Ectodermal cell (in vitro differentiated cells): ENCODE measurements around the gene ENOSF1.

Source experiments
- H3K27ac ChIP-seq: 2 replicates; pipeline ENCODE4 v1.7.0; 2013; ENCODE audit warnings: mild to moderate bottlenecking, low read depth, low read length; ENCODE audit not compliant: insufficient read depth, poor library complexity, severe bottlenecking
- H3K27me3 ChIP-seq: 2 replicates; pipeline ENCODE4 v1.7.0; 2013; ENCODE audit warnings: mild to moderate bottlenecking, low read length; ENCODE audit not compliant: insufficient read depth, control insufficient read depth, poor library complexity, severe bottlenecking
- H3K36me3 ChIP-seq: one replicate; pipeline ENCODE4 v1.7.0; 2013; ENCODE audit warnings: low read length; ENCODE audit not compliant: control insufficient read depth, insufficient read depth
- H3K4me1 ChIP-seq: one replicate; pipeline ENCODE4 v1.7.0; 2013; ENCODE audit warnings: low read length; ENCODE audit not compliant: control insufficient read depth, insufficient read depth
- H3K4me3 ChIP-seq: 2 replicates; pipeline ENCODE4 v1.7.0; 2013; ENCODE audit warnings: low read depth, low read length, control low read depth; ENCODE audit not compliant: insufficient read depth
- H3K9me3 ChIP-seq: 2 replicates; pipeline ENCODE4 v1.7.0; 2013; ENCODE audit warnings: mild to moderate bottlenecking, low read length, moderate library complexity; ENCODE audit not compliant: control insufficient read depth
- WGBS, 2 experiments: methylation state at CpG; one replicate each; pipeline ENCODE4 v1.1.7; 2013; ENCODE audit warnings: missing lambda C conversion rate in 2 of 2; 5-methylcytosine and 5-hydroxymethylcytosine counted together

Gene ENOSF1

DNA sequence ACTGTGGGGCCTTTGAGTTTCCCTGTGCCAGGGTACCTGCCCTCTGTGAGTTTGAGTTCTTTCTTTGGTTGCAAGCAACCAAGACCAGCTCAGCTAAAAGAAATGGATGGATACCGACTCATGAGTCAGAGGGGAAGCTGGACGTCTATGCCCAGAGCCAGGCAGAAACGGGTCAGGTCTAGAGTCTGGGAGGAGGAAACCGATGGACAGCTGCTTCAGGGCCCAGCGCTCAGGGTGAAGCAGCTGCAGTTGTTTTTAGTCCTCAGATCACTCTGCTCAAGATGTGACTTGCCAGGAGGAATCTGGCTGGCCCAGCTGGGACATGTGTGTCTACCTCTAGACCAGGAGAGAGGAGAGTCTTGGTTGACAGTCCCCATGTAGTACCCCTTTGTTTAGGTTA, 65.1 kb downstream of the ENOSF1 start:
- Histone ChIP-seq H3K4me1 (no peaks in the 10 kb centered on the region), H3K36me3 (no peaks in the 10 kb centered on the region), H3K4me3 (no peak overlapping the region), H3K27me3 (no peaks in the 10 kb centered on the region), H3K9me3 (peaks cover 2% of the 10 kb centered on the region), H3K27ac (no peak overlapping the region)
- 93 to 95% methylated on average over 5 of the region's 5 CpGs for WGBS, 2 experiments

DNA sequence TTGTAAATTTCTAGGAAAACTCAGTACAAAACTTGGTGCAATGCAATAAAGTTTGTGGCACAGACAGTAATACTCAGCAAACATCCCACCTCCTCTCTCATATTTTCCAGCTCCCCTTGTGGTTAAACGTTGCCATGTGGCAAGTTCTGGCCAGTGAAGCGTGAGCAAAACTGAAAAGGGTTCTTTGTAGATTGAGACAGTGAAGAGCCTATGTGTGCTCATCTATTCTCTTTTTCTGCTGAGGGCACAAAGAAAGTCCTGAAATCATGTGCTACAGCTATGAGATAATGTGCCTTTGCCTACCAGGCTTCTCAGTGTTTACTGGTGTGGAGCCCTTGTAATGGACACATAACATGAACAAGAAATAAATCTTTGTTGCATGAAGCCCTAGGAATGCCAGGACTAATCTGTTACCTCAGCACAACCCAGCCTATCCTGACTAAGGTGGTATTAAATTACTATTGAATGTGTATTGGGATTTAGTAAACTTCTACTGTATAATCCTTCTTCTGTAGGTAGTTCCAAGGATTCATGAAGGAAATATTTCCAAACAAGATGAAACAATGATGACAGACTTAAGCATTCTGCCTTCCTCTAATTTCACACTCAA, 67.9 kb downstream of the ENOSF1 start:
- Histone ChIP-seq H3K36me3 (no peaks in the 10 kb centered on the region), H3K9me3 (peaks cover 2% of the 10 kb centered on the region), H3K4me3 (no peak overlapping the region), H3K4me1 (no peaks in the 10 kb centered on the region), H3K27me3 (no peaks in the 10 kb centered on the region), H3K27ac (no peak overlapping the region)
- WGBS, 2 experiments: 61 to 66% methylated on average over 2 of the region's 2 CpGs

DNA sequence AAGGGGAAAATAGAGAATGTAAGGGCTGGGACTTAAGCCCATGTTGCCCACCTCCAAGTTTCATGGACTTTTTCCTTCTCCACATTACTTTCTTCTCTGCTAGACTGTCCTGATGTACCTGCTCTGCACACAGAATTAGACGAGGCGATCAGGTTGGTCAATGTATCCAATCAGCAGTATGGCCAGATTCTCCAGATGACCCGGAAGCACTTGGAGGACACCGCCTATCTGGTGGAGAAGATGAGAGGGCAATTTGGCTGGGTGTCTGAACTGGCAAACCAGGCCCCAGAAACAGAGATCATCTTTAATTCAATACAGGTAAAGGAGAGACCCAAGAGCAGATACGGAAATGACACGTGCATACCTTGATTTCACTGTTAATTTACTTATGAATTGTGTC, 71.2 kb downstream of the ENOSF1 start:
- no peaks in the 10 kb centered on the region for H3K4me1 ChIP-seq
- peaks cover 2% of the 10 kb centered on the region for H3K9me3 ChIP-seq
- WGBS, 2 experiments: 93% methylated on average over 6 of the region's 6 CpGs
- no peak overlapping the region for H3K4me3 ChIP-seq
- H3K27ac ChIP-seq: no peak overlapping the region
- no peaks in the 10 kb centered on the region for H3K36me3 ChIP-seq
- no peaks in the 10 kb centered on the region for H3K27me3 ChIP-seq

GRCh38 chr18:635171-635570, 77.3 kb downstream of the ENOSF1 start:
- H3K27me3 ChIP-seq: no peaks in the 10 kb centered on the region
- WGBS, 2 experiments: 22 to 29% methylated on average over 7 of the region's 8 CpGs

DNA sequence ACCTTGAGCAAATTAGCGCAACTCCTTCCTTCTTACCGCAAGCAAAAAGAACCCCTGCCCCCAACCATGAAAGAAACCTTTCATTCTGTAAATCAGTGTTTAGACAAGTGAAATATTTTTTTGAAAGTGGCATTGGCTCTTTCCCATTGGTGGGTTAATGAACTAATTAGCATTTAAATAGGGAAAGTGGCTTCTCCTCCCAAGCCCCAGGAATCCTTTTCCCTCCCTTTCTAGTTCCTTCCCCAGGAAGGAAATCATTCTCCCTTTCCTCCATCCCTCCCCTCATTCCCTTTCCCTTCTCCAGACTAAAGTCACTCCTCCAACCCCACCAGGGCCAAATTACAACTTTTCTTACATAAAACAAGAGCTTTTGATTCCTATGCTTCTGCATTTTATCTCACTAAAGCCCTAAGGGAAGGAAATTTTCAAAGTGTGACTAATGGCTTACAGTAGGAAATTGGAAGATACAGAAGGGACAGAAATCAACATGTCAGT, 77.8 kb downstream of the ENOSF1 start:
- no peaks in the 10 kb centered on the region for H3K27me3 ChIP-seq
- 40% methylated on average over 1 of the region's 2 CpGs; no CpG with 5 or more reads in 1 of the 2 experiments for WGBS, 2 experiments
- H3K4me1 ChIP-seq: peaks cover 9% of the 10 kb centered on the region

More at GRCh38 chr18:635171-635570, 77.3 kb downstream of the ENOSF1 start:
- no peaks in the 10 kb centered on the region for H3K9me3 ChIP-seq
- no peak overlapping the region for H3K4me3 ChIP-seq
- H3K27ac ChIP-seq: no peak overlapping the region
- peaks cover 9% of the 10 kb centered on the region for H3K4me1 ChIP-seq
- H3K36me3 ChIP-seq: no peaks in the 10 kb centered on the region

DNA sequence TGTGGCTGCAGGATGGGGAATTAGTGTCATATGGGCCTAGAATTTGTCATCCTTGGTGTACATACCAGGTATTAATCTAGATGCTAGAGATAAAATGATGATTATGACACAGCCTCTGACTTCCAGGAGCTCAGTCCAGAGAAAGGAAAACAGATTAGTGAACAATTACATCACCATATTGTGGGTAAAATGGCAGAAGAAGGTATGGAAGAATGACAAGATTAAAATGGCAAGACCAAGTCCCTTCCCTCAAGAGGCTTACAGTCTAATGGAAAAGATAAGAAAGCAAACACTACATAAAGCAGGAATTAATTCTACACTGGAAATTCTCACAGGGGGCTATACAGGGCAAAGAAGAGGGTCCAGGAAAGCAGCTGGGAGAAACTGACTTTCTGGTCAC, 80.9 kb downstream of the ENOSF1 start:
- Histone ChIP-seq H3K4me3 (no peak overlapping the region), H3K36me3 (no peaks in the 10 kb centered on the region), H3K9me3 (no peaks in the 10 kb centered on the region), H3K27me3 (no peaks in the 10 kb centered on the region), H3K27ac (no peak overlapping the region), H3K4me1 (peaks cover 9% of the 10 kb centered on the region)

More for the DNA sequence above, 77.8 kb downstream of the ENOSF1 start:
- Histone ChIP-seq H3K4me3 (no peak overlapping the region), H3K36me3 (no peaks in the 10 kb centered on the region), H3K9me3 (no peaks in the 10 kb centered on the region), H3K27ac (no peak overlapping the region)

DNA sequence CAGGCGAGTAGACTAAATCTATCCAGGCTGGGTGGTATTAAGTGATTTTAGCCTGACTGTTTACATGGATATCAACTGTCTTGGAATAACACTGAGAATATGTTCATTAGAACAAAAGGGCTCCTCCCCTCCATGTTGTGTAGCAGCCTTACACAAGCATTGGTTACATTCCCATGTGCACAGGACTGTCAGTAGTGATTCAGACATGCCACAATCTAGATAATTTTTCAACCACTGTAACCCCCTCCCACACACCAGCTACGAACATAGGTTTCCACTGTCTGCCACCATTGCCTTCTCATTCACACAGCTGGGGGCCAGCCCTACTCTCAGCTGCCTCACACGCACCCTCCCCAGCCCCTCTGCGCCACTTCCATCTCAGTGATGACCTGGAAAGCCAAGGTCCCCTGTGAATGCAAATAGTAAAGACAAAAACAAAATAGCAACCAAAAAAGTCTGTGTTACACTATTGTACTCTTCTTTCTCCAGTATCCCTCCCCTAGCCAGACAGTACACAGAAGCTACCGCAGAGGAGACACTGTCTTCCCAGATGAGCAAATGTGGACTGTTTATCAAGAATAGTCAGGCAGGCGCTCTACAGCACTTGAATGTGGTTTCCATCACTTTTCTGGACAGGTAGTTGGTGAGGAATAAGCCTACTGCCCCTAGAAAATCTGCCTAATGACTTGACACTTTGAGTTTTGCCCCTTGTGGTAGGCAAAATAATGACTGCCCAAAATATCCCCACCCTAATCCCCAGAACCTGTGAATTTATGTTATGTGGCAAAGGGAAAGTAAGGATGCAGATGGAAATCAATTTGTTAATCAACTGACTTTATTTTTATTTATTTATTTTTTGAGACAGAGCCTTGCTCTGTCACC, 82.9 kb downstream of the ENOSF1 start:
- Histone ChIP-seq H3K4me1 (peaks cover under 1% of the 10 kb centered on the region), H3K27me3 (no peaks in the 10 kb centered on the region), H3K9me3 (no peaks in the 10 kb centered on the region), H3K27ac (no peak overlapping the region), H3K36me3 (no peaks in the 10 kb centered on the region), H3K4me3 (no peak overlapping the region)
- whole genome bisulfite sequencing, 2 experiments: 83 to 87% methylated on average over 6 of the region's 6 CpGs

DNA sequence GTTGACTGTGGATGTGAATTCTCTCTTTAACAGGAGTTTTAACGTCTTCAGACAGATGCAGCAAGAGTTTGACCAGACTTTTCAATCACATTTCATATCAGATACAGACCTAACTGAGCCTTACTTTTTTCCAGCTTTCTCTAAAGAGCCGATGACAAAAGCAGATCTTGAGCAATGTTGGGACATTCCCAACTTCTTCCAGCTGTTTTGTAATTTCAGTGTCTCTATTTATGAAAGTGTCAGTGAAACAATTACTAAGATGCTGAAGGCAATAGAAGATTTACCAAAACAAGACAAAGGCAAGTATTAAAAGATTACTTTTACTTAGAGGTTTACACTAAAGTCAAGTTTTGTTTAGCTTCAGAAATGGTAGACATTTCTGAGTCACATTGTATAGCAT, 85.2 kb downstream of the ENOSF1 start:
- Histone ChIP-seq H3K27ac (no peak overlapping the region), H3K4me1 (no peaks in the 10 kb centered on the region), H3K9me3 (no peaks in the 10 kb centered on the region), H3K4me3 (no peak overlapping the region), H3K36me3 (no peaks in the 10 kb centered on the region), H3K27me3 (no peaks in the 10 kb centered on the region)
- 85 to 90% methylated on average over 2 of the region's 2 CpGs for WGBS, 2 experiments

DNA sequence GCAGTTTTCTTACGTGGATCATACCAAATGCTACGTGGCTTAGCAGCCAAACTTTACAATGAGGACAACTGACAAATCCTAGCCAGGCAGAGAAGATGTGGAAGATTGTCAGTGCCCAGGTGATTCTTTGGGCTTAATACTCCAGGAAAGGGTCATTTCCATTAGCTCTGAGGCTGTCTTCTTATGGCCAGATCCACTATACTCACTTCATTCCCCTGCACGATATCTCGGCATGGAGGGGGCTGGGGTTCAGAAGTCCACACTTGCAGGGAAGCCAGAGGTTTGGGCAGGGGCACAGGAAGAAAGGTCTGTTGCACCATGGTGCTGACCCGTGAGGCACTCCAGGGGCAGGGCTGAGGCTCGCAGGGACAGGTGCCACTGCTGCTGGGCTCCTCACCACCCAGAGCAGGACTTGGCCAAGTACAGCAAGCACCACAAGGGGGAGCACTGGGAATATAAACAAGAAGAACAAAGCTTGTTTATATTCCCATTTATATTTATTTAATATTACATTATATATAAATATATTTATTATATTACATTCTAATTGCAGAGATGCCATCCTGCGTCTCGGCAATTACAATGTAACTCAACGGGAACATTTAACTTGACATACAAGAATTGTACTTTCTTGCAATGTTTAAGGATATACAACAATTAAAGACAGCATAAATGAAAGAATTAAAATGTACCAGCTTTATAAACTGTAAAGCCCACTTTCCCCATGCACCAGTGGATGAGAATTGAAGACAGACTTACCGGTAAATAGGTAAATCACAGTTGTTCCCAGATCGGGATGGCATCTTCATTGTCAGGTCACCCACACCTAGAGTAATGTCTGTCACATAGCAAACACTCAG, 88.4 kb downstream of the ENOSF1 start:
- no peaks in the 10 kb centered on the region for H3K36me3 ChIP-seq
- H3K27me3 ChIP-seq: no peaks in the 10 kb centered on the region
- WGBS, 2 experiments: 75 to 78% methylated on average over 8 to 9 of the region's 11 CpGs
- no peak overlapping the region for H3K4me3 ChIP-seq
- no peaks in the 10 kb centered on the region for H3K9me3 ChIP-seq
- H3K4me1 ChIP-seq: no peaks in the 10 kb centered on the region
- no peak overlapping the region for H3K27ac ChIP-seq

DNA sequence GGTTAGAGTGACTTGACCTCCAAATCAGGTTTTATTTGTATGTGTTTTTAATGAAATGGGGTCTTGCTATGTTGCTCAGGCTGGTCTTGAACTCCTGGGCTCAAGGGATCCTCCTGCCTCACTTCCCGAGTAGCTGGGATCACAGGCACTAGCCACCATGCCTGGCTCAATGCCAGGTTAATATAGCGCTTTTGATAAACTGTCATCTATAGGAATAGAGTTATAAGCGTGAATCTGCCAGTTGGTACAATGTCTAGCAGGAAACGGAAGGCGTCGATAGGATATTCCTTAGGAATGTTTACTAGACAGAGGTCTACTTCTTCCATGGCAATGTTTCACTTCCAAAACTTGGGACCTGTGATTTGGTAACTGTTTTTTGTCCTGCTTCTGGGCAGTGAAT, 90.1 kb downstream of the ENOSF1 start:
- Histone ChIP-seq H3K36me3 (no peaks in the 10 kb centered on the region), H3K27me3 (no peaks in the 10 kb centered on the region), H3K4me1 (no peaks in the 10 kb centered on the region), H3K27ac (no peak overlapping the region), H3K9me3 (no peaks in the 10 kb centered on the region), H3K4me3 (no peak overlapping the region)
- 91 to 93% methylated on average over 6 of the region's 6 CpGs for WGBS, 2 experiments
